ENCODE measurements around the gene MCHR1.

GRCh38 chr22:40727964-40728615 lies 48.8 kb downstream of the MCHR1 start:
- TF ChIP-seq CTCF (IDR thresholded peaks at IDR 0.05 in 4 of 5, conservative IDR thresholded peaks at IDR 0.05 in 1 of 5) (no peak), POLR2A (IDR thresholded peaks at IDR 0.05) (no peak)

All from gastrocnemius medialis (tissue), 4 donors.